Measurements from ENCODE around the gene PP2D1.
A peak's percentile ranks its signal among the peaks of the same experiment; 100 is the strongest.
"Not testable (repeated sequence)": the region's sequence is repeated elsewhere in the genome, so short reads cannot be mapped to it uniquely, and the experiment has no call there.

The PP2D1 gene

GRCh38 chr3:20012164-20012563, at the start of gene PP2D1:
Gene PP2D1, minus strand, starts transcription at chr3:20012264. Its CDS starts 192 bp downstream, at chr3:20012072.
- DNase-seq (ENCODE audit: low read depth): no peak

- DNase-seq (ENCODE audit: low read depth): no peak
Observed at GRCh38 chr3:20060974-20061685, 49.1 kb upstream of the PP2D1 start.

- DNase-seq (ENCODE audit: low read depth): no peak
Observed at GRCh38 chr3:20059929-20060328, 47.9 kb upstream of the PP2D1 start.

GRCh38 chr3:20057612-20058180, 45.6 kb upstream of the PP2D1 start:
- DNase-seq (ENCODE audit: low read depth): no peak

GRCh38 chr3:20056725-20057611, 44.9 kb upstream of the PP2D1 start:
- DNase-seq (ENCODE audit: low read depth): peak; percentile 93

GRCh38 chr3:20055842-20056241, 43.8 kb upstream of the PP2D1 start:
- DNase-seq (ENCODE audit: low read depth): no peak

- DNase-seq (ENCODE audit: low read depth): no peak
Observed at GRCh38 chr3:20055020-20055775, 43.1 kb upstream of the PP2D1 start.

- DNase-seq (ENCODE audit: low read depth): peak; percentile 98
Observed at GRCh38 chr3:20054549-20054987, 42.5 kb upstream of the PP2D1 start.

GRCh38 chr3:20052851-20053250, 40.8 kb upstream of the PP2D1 start:
- no peak for DNase-seq (ENCODE audit: low read depth)

- no peak for DNase-seq (ENCODE audit: low read depth)
Observed at GRCh38 chr3:20051123-20051806, 39.2 kb upstream of the PP2D1 start.

- DNase-seq (ENCODE audit: low read depth): no peak
Observed at GRCh38 chr3:20047976-20048883, 36.2 kb upstream of the PP2D1 start.

GRCh38 chr3:20047341-20047779, 35.3 kb upstream of the PP2D1 start:
- DNase-seq (ENCODE audit: low read depth): no peak

- DNase-seq (ENCODE audit: low read depth): no peak
Observed at GRCh38 chr3:20046556-20046955, 34.5 kb upstream of the PP2D1 start.

GRCh38 chr3:20045141-20045540, 33.1 kb upstream of the PP2D1 start:
- DNase-seq (ENCODE audit: low read depth): not testable (repeated sequence)

- DNase-seq (ENCODE audit: low read depth): no peak
Observed at GRCh38 chr3:20043825-20044224, 31.8 kb upstream of the PP2D1 start.

- DNase-seq (ENCODE audit: low read depth): no peak
Observed at GRCh38 chr3:20043396-20043795, 31.3 kb upstream of the PP2D1 start.

GRCh38 chr3:20042331-20042730, 30.3 kb upstream of the PP2D1 start:
- no peak for DNase-seq (ENCODE audit: low read depth)

GRCh38 chr3:20041197-20041780, 29.2 kb upstream of the PP2D1 start:
- no peak for DNase-seq (ENCODE audit: low read depth)

GRCh38 chr3:20040548-20041196, 28.6 kb upstream of the PP2D1 start:
- no peak for DNase-seq (ENCODE audit: low read depth)

Data from HS-5 (cell line).